HG03108 (cell line): ENCODE results near the gene THSD4.

Experiments used
- ATAC-seq: cut with Tn5 transposase; IDR thresholded peaks from one replicate; pipeline ENCODE4 v1.9.1; 2021; ENCODE audit warnings: moderate library complexity; ENCODE audit not compliant: unreplicated experiment

Gene THSD4

GRCh38 chr15:71730277-71731144, 615.2 kb downstream of the THSD4 start:
- ATAC-seq: no peak

GRCh38 chr15:71732636-71733035, 617.4 kb downstream of the THSD4 start:
- no peak for ATAC-seq

GRCh38 chr15:71733122-71733521, 617.9 kb downstream of the THSD4 start:
- ATAC-seq: no peak

- no peak for ATAC-seq
Observed at GRCh38 chr15:71734709-71735384, 619.6 kb downstream of the THSD4 start.

- ATAC-seq: no peak
Observed at GRCh38 chr15:71735385-71735757, 620.1 kb downstream of the THSD4 start.

- no peak for ATAC-seq
Observed at GRCh38 chr15:71736286-71736947, 621.1 kb downstream of the THSD4 start.

- ATAC-seq: no peak
Observed at GRCh38 chr15:71737761-71738160, 622.5 kb downstream of the THSD4 start.

GRCh38 chr15:71739355-71739754, 624.1 kb downstream of the THSD4 start:
- no peak for ATAC-seq

- ATAC-seq: no peak
Observed at GRCh38 chr15:71742964-71743363, 627.7 kb downstream of the THSD4 start.

- no peak for ATAC-seq
Observed at GRCh38 chr15:71743861-71744382, 628.7 kb downstream of the THSD4 start.

GRCh38 chr15:71746719-71747118, 631.4 kb downstream of the THSD4 start:
- no peak for ATAC-seq

GRCh38 chr15:71747128-71748083, 632.1 kb downstream of the THSD4 start:
- no peak for ATAC-seq

- ATAC-seq: no peak
Observed at GRCh38 chr15:71748293-71748718, 633.0 kb downstream of the THSD4 start.

- ATAC-seq: no peak
Observed at GRCh38 chr15:71749500-71749899, 634.2 kb downstream of the THSD4 start.

- ATAC-seq: no peak
Observed at GRCh38 chr15:71752128-71752527, 636.9 kb downstream of the THSD4 start.

- no peak for ATAC-seq
Observed at GRCh38 chr15:71752604-71753289, 637.5 kb downstream of the THSD4 start.

GRCh38 chr15:71753346-71753745, 638.1 kb downstream of the THSD4 start:
- ATAC-seq: no peak

- no peak for ATAC-seq
Observed at GRCh38 chr15:71754660-71755059, 639.4 kb downstream of the THSD4 start.

- no peak for ATAC-seq
Observed at GRCh38 chr15:71755092-71755970, 640.1 kb downstream of the THSD4 start.
